HCT116 (cell line): ENCODE measurements around the gene TENT4A.

Experiments
- CEBPB ChIP-seq: IDR thresholded peaks from 2 replicates; pipeline ENCODE4 v1.6.1; 2012; ENCODE audit warnings: low read depth
- CTCF ChIP-seq, 3 experiments: fragments of 200-600 bp in 1 of 3; sonication (generic) in 1 of 3; IDR thresholded peaks in 2 of 3; conservative IDR thresholded peaks in 1 of 3; 2 replicates each; pipeline ENCODE4 v1.5.1; 2012 to 2017; ENCODE audit warnings: low read depth in 2 of 3, low read length in 2 of 3, antibody characterized with exemption in 1 of 3, borderline replicate concordance in 1 of 3, control low read depth in 1 of 3, mild to moderate bottlenecking in 1 of 3, mixed read lengths in 1 of 3, mixed run types in 1 of 3, moderate library complexity in 1 of 3; ENCODE audit not compliant: insufficient read depth in 1 of 3
- EGR1 ChIP-seq: IDR thresholded peaks from 2 replicates; pipeline ENCODE4 v1.6.1; 2012; ENCODE audit warnings: low read depth
- MAX ChIP-seq: IDR thresholded peaks from 2 replicates; pipeline ENCODE4 v1.6.1; 2012
- POLR2A ChIP-seq: IDR thresholded peaks from 2 replicates; pipeline ENCODE4 v1.7.0; 2011; ENCODE audit warnings: borderline replicate concordance; ENCODE audit not compliant: insufficient read depth, insufficient read length; ENCODE audit errors: extremely low read depth
- POLR2AphosphoS5 ChIP-seq: IDR thresholded peaks from 2 replicates; pipeline ENCODE4 v1.6.1; 2011; ENCODE audit warnings: mild to moderate bottlenecking, low read depth, low read length, moderate library complexity
- RAD21 ChIP-seq: IDR thresholded peaks from 2 replicates; pipeline ENCODE4 v1.6.1; 2012; ENCODE audit warnings: low read depth, mild to moderate bottlenecking
- REST ChIP-seq: IDR thresholded peaks from 2 replicates; pipeline ENCODE4 v1.6.1; 2012; ENCODE audit warnings: low read depth
- SP1 ChIP-seq: IDR thresholded peaks from 2 replicates; pipeline ENCODE4 v1.6.1; 2012; ENCODE audit warnings: low read depth
- TCF7L2 ChIP-seq: IDR thresholded peaks from 2 replicates; pipeline ENCODE4 v1.7.0; 2011; ENCODE audit warnings: borderline replicate concordance, inconsistent platforms; ENCODE audit not compliant: insufficient read depth, insufficient read length; ENCODE audit errors: extremely low read depth
- YY1 ChIP-seq: IDR thresholded peaks from 2 replicates; pipeline ENCODE4 v1.6.1; 2011; ENCODE audit warnings: low read length, low read depth, moderate library complexity, mild to moderate bottlenecking; ENCODE audit not compliant: insufficient replicate concordance; ENCODE audit errors: extremely low read depth
- ZNF274 ChIP-seq: fragments of 200-500 bp; sonication (Bioruptor generic); IDR thresholded peaks from 2 replicates; pipeline ENCODE4 v1.6.1; 2014; ENCODE audit warnings: mild to moderate bottlenecking, low read depth, low read length, inconsistent platforms

- TF ChIP-seq CEBPB (no peak), POLR2AphosphoS5 (no peak), RAD21 (no peak), CTCF (IDR thresholded peaks at IDR 0.05 in 2 of 3, conservative IDR thresholded peaks at IDR 0.05 in 1 of 3; ENCODE audit: borderline replicate concordance in 1 of 3, insufficient read depth in 1 of 3, low read depth in 2 of 3, low read length in 2 of 3) (no peak), POLR2A (no peak), YY1 (no peak), EGR1 (no peak), ZNF274 (no peak), REST (no peak), SP1 (no peak), MAX (no peak), TCF7L2 (no peak)
Observed at GRCh38 chr5:6673031-6673430, 40.2 kb upstream of the TENT4A start.
